Vagina (tissue), 2 donors: ENCODE measurements around the gene ISCU. TPM values are rescaled to one million over a fixed set of nuclear protein-coding genes. Genes with fewer than 3 reads are reported as not detected.

Experiments used
- DNase-seq, 2 donors: peaks; one replicate each; pipeline ENCODE4 v3.0.0-alpha.2; 2017; ENCODE audit errors: extremely low spot score in 2 of 2
- H3K27ac ChIP-seq: fragments of 200-600 bp; sonication (generic); one replicate; pipeline ENCODE4 v1.5.1; 2019
- H3K27me3 ChIP-seq: fragments of 200-600 bp; sonication (generic); one replicate; pipeline ENCODE4 v1.5.1; 2019
- H3K36me3 ChIP-seq, 2 donors: fragments of 200-600 bp; sonication (generic); one replicate each; pipeline ENCODE4 v1.5.1; 2017 to 2019
- H3K4me1 ChIP-seq: fragments of 200-600 bp; sonication (generic); one replicate; pipeline ENCODE4 v1.5.1; 2019
- H3K4me3 ChIP-seq, 2 donors: fragments of 200-600 bp; sonication (generic); 1 replicate in 1 of 2; 2 replicates in 1 of 2; pipeline ENCODE4 v1.5.1; 2016 to 2019
- H3K9me3 ChIP-seq: fragments of 200-600 bp; sonication (generic); one replicate; pipeline ENCODE4 v1.5.1; 2019
- POLR2A ChIP-seq, 2 donors: fragments of 450-650 bp; IDR thresholded peaks; one replicate each; pipeline ENCODE4 v1.6.1; 2017; ENCODE audit warnings: antibody characterized with exemption in 2 of 2, mild to moderate bottlenecking in 2 of 2, moderate library complexity in 2 of 2
- POLR2AphosphoS5 ChIP-seq, 2 donors: sonication (generic); formaldehyde crosslinking; IDR thresholded peaks; one replicate each; pipeline ENCODE4 v1.9.0; 2017; ENCODE audit warnings: antibody characterized with exemption in 2 of 2, mild to moderate bottlenecking in 2 of 2, low read depth in 1 of 2; ENCODE audit not compliant: insufficient read depth in 1 of 2
- intact Hi-C: fragments of 100-400 bp; cut with DNase I; formaldehyde crosslinking; loops from one replicate; pipeline ENCODE4 v1.15.1; 2023
- total RNA-seq: library from RNA; depleted of rRNA; stranded (reverse); fragments of >200 nt; gene quantifications from one replicate; pipeline ENCODE4 v1.2.3, GENCODE V29; 2016
- TF ChIP-seq, protein P1 (sequence below), 3 experiments: fragments of 450-650 bp in 2 of 3; fragments of 200-600 bp in 1 of 3; sonication (generic) in 1 of 3; IDR thresholded peaks; one replicate each; pipeline ENCODE4 v1.5.1; 2017 to 2019; ENCODE audit warnings: antibody characterized with exemption in 3 of 3, mild to moderate bottlenecking in 2 of 3, moderate library complexity in 2 of 3

ISCU gene
- total RNA-seq, 1 donor from 2014 or later, result 167 TPM

DNA sequence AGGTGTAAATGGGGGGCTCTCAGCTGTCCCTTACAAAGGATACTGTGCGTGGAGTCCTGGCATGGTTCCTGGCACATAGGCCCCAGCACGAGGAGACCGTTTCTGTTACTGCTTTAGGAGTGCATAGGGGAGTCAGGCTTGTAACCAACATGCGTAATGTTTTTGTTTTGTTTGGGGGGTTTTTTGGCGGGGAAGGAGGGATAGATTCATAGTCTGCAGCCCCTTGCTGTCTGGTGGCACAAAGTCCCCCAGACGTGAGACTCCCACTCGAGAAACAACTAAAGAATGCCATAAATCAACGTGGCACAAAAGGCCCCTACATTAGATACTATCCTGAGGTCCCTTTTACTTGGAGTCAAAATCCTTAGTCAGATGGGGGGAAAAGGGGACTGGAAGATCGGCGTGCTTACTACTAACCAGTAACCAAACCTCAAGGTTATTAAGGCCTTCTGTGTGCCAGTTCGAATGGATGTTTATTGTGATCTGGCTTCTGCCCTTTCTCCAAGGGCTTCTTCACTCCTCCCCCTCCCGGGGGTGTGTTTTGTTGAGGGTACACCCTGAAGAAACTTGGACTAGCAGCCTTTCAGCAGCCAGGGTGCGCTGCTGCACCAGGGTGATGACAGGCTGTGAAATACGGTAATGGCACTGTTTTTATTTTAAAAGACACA is 874 bp downstream of the ISCU start:
- peaks cover 60% of the 10 kb centered on the region for H3K4me1 ChIP-seq
- DNase-seq, result no peak
- peak overlapping the region; percentile 64 to 94 for H3K4me3 ChIP-seq
- no peaks in the 10 kb centered on the region for H3K9me3 ChIP-seq
- intact Hi-C loops, result loop anchor here (2.0 to 10.0 kb wide), 4 partner anchors 56 to 534 kb away; partner anchors contain the start of genes SSH1 and UNG
- no peaks in the 10 kb centered on the region for H3K27me3 ChIP-seq
- TF ChIP-seq POLR2AphosphoS5 (IDR thresholded peaks at IDR 0.05; ENCODE audit: insufficient read depth in 1 of 2, low read depth in 1 of 2) (peak in 1 of 2 donors; percentile 87), POLR2A (IDR thresholded peaks at IDR 0.05) (no peak)
- TF ChIP-seq, protein P1, sequence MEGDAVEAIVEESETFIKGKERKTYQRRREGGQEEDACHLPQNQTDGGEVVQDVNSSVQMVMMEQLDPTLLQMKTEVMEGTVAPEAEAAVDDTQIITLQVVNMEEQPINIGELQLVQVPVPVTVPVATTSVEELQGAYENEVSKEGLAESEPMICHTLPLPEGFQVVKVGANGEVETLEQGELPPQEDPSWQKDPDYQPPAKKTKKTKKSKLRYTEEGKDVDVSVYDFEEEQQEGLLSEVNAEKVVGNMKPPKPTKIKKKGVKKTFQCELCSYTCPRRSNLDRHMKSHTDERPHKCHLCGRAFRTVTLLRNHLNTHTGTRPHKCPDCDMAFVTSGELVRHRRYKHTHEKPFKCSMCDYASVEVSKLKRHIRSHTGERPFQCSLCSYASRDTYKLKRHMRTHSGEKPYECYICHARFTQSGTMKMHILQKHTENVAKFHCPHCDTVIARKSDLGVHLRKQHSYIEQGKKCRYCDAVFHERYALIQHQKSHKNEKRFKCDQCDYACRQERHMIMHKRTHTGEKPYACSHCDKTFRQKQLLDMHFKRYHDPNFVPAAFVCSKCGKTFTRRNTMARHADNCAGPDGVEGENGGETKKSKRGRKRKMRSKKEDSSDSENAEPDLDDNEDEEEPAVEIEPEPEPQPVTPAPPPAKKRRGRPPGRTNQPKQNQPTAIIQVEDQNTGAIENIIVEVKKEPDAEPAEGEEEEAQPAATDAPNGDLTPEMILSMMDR (IDR thresholded peaks at IDR 0.05), result peak; percentile 71 to 92 (median 82)
- H3K27ac ChIP-seq, result peak overlapping the region; percentile 94
- peaks cover 0 to 39% of the 10 kb centered on the region in 2 donors for H3K36me3 ChIP-seq

DNA sequence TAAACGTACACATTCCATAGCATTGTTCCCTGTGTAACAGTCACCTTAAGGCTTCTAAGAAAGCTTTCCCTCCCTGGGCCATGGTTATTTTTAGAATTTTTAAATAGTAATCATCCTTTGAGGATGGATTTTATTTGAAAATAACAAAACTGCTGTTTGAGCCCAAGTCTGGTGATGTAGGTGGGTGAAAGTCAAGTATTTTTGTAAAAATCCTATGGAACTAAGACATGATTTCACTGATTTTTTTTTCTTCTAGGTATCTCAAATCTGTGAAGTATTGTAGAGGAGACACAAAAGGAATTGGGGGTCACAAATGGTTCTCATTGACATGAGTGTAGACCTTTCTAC is 1.4 kb downstream of the ISCU start:
- no peak for DNase-seq
- Histone ChIP-seq H3K9me3 (no peaks in the 10 kb centered on the region), H3K4me3 (peak overlapping the region; percentile 64 to 94), H3K27me3 (no peaks in the 10 kb centered on the region), H3K4me1 (peaks cover 55% of the 10 kb centered on the region), H3K27ac (peak overlapping the region; percentile 94), H3K36me3 (peaks cover 0 to 44% of the 10 kb centered on the region in 2 donors)
- intact Hi-C loops, result loop anchor here (2.0 to 10.0 kb wide), 4 partner anchors 55 to 534 kb away; partner anchors contain the start of genes SSH1 and UNG
- TF ChIP-seq, protein P1 (IDR thresholded peaks at IDR 0.05), result no peak
- no peak for TF ChIP-seq POLR2A (IDR thresholded peaks at IDR 0.05)
- no peak for TF ChIP-seq POLR2AphosphoS5 (IDR thresholded peaks at IDR 0.05; ENCODE audit: insufficient read depth in 1 of 2, low read depth in 1 of 2)

DNA sequence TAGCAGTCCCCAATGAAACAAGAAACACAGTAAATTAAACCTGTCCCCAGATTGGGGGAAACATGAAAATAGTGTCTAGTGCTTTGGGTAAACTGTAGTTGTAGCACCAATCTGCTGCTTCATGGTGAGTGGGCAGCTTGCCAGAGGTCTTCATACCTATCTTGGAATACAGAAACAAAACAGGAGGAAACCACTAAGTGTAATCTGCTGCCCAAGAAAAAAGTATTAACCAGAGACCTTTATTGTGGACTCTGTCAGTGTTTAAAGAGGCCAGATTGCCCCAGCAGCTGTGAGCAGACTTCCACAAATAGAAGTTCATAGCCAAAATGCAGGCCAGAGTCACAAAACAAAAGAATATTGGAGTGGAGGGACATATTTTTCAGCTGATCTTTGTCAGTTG is 2.3 kb downstream of the ISCU start:
- no peak for DNase-seq
- Histone ChIP-seq H3K9me3 (no peaks in the 10 kb centered on the region), H3K4me1 (peaks cover 47% of the 10 kb centered on the region), H3K27ac (peak overlapping the region; percentile 21), H3K4me3 (no peak overlapping the region), H3K27me3 (no peaks in the 10 kb centered on the region), H3K36me3 (peaks cover 0 to 53% of the 10 kb centered on the region in 2 donors)
- intact Hi-C loops, result loop anchor here (5.0 to 10.0 kb wide), 3 partner anchors 238 to 533 kb away; partner anchors contain the start of genes SSH1 and UNG
- TF ChIP-seq POLR2AphosphoS5 (IDR thresholded peaks at IDR 0.05; ENCODE audit: insufficient read depth in 1 of 2, low read depth in 1 of 2), result no peak
- TF ChIP-seq POLR2A (IDR thresholded peaks at IDR 0.05), result no peak
- TF ChIP-seq, protein P1 (IDR thresholded peaks at IDR 0.05), result no peak

DNA sequence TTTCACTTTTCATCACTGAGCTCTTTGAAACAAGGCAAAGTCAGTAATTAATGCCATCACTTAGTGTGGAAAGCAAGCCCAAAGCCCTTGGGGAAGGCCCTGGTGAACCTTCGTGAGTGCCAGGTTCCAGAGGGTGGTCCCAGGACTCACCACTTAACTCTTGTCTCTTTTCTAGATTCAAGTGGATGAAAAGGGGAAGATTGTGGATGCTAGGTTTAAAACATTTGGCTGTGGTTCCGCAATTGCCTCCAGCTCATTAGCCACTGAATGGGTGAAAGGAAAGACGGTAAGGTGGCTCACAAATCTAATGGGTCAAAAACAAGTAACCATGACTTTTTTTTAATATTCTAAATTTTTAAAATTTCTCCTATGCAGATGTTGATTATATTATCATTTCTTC is 2.8 kb downstream of the ISCU start:
- TF ChIP-seq, protein P1 (IDR thresholded peaks at IDR 0.05), result no peak
- TF ChIP-seq POLR2AphosphoS5 (IDR thresholded peaks at IDR 0.05; ENCODE audit: insufficient read depth in 1 of 2, low read depth in 1 of 2), result no peak
- no peak for TF ChIP-seq POLR2A (IDR thresholded peaks at IDR 0.05)
- no peaks in the 10 kb centered on the region for H3K9me3 ChIP-seq
- no peak overlapping the region for H3K4me3 ChIP-seq
- H3K36me3 ChIP-seq, result peaks cover 0 to 57% of the 10 kb centered on the region in 2 donors
- H3K27ac ChIP-seq, result peak overlapping the region; percentile 21
- peaks cover 43% of the 10 kb centered on the region for H3K4me1 ChIP-seq
- H3K27me3 ChIP-seq, result no peaks in the 10 kb centered on the region
- intact Hi-C loops, result loop anchor here (10.0 kb wide), 1 partner anchor 290 kb away; the partner anchor contains the start of gene SSH1
- no peak for DNase-seq

DNA sequence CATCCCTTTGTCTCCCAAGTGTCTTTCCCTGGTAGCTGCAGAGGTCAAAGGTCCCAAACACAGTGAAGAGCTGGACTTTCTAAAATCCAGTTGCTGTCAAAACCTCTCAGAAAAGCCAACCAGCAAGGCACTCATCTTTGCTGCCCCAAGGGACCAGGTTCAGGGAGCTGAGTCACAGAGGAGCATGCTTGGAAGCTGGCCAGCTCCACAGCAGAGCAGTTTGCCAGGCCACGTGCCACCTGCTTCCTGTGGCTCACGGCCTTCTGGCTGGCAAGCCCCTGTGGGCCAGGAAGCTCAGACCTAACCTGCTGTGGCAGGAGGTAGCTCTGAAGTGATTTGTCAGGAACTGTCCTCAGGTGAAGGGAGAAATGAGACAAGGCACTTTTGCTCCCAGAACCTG is 3.6 kb downstream of the ISCU start:
- Histone ChIP-seq H3K4me1 (peaks cover 43% of the 10 kb centered on the region), H3K36me3 (peaks cover 0 to 57% of the 10 kb centered on the region in 2 donors), H3K27ac (peak overlapping the region; percentile 26), H3K4me3 (no peak overlapping the region), H3K9me3 (no peaks in the 10 kb centered on the region), H3K27me3 (no peaks in the 10 kb centered on the region)
- intact Hi-C loops, result loop anchor here (10.0 kb wide), 1 partner anchor 289 kb away; the partner anchor contains the start of gene SSH1
- DNase-seq, result no peak
- TF ChIP-seq POLR2A (IDR thresholded peaks at IDR 0.05) (no peak), POLR2AphosphoS5 (IDR thresholded peaks at IDR 0.05; ENCODE audit: insufficient read depth in 1 of 2, low read depth in 1 of 2) (peak in 1 of 2 donors; percentile 36)
